IPS-18c (cell line): ENCODE results near the gene TRAF3.
"Not testable (repeated sequence)": the region's sequence is repeated elsewhere in the genome, so short reads cannot be mapped to it uniquely, and the experiment has no call there.

Experiments used
- H3K4me3 ChIP-seq: 2 replicates; pipeline ENCODE4 v1.7.0; 2013; ENCODE audit warnings: low read depth, mild to moderate bottlenecking, low read length, moderate library complexity; ENCODE audit not compliant: insufficient read depth
- H3K9me3 ChIP-seq: one replicate; pipeline ENCODE4 v1.6.1; 2013; ENCODE audit warnings: mild to moderate bottlenecking, low read length, moderate library complexity; ENCODE audit not compliant: control insufficient read depth, insufficient read depth

TRAF3 gene

GRCh38 chr14:102926840-102927239, 149.6 kb downstream of the TRAF3 start:
- H3K4me3 ChIP-seq, H3K9me3 ChIP-seq: not testable (repeated sequence)

DNA sequence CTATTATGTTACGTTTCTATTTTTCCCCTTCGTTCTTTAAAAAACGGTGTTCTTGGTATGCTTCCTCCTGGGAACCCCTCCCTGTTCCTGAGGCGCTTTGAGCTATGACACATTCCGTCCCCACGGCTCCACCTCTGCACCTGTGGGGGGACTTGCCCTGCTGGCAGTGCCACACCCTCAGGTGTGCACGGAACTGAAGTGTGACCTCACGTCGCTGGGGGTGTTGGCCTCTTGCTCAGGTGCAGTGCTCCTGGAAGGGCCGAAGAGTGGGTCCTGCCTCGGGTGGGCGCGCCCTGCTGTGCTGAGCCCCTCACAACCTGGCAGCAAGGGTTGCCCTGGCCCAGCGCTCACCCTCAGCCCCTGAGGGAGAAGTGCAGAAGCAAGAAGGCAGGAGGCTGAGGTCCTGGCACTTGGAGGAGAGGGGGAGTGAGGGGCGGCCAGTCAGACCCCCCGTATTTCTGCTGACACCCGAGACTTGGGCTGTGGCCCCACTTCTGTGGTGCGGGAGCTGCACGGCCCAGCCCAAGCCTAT, 150.2 kb downstream of the TRAF3 start:
- H3K4me3 ChIP-seq, result peak overlapping the region; percentile 75
- H3K9me3 ChIP-seq, result peaks cover 2% of the 10 kb centered on the region

GRCh38 chr14:102927878-102928411, 150.7 kb downstream of the TRAF3 start:
- peak overlapping the region; percentile 75 for H3K4me3 ChIP-seq

GRCh38 chr14:102928412-102929240, 151.4 kb downstream of the TRAF3 start:
- Histone ChIP-seq H3K4me3 (peak overlapping the region; percentile 75), H3K9me3 (peaks cover 2% of the 10 kb centered on the region)

More at GRCh38 chr14:102927878-102928411, 150.7 kb downstream of the TRAF3 start:
- H3K9me3 ChIP-seq, result peaks cover 2% of the 10 kb centered on the region

GRCh38 chr14:102929241-102930137, 152.2 kb downstream of the TRAF3 start:
- Histone ChIP-seq H3K9me3 (peaks cover 2% of the 10 kb centered on the region), H3K4me3 (peak overlapping the region; percentile 75)

- Histone ChIP-seq H3K9me3 (peaks cover 2% of the 10 kb centered on the region), H3K4me3 (peak overlapping the region; percentile 75; the same call in 1 of the 2 replicates)
Observed at GRCh38 chr14:102930138-102930752, 153.0 kb downstream of the TRAF3 start.

GRCh38 chr14:102930753-102931579, 153.7 kb downstream of the TRAF3 start:
- Histone ChIP-seq H3K4me3 (no peak overlapping the region; the same call in 1 of the 2 replicates), H3K9me3 (peaks cover 2% of the 10 kb centered on the region)

DNA sequence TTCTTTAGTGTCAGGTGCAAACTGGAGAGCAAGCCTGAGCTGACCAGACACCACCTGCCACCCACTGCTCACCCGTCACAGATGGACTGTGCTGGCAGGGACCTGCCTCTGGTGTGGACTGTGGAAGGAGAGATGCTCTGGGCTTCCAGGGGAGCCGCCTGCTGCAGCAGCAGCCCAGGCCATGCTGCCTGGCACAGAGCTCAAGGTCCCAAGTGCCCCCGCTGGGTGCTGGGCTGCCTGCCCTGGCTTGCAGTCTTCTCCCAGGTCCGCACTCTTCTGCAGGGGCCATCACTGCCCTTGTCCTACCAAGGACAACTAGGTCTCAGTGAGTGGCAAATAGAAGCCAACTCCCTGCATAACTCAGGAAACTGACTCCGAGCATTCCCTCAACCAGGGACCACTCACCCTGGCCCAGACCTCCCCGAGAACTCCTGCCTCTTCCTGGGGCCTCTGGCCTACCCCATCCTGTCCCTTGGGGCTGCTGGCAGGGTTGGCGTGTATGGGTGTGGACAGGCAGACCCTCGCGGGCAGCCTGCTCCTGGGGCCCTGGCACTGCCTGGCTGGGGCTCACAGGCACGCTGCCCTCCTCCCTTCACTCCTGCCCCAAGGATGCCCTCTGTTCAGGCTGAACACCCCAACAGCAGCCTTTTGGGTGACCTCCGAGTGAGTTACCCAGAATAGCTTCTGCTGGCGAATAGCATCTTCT, 154.5 kb downstream of the TRAF3 start:
- H3K9me3 ChIP-seq, result peaks cover 2% of the 10 kb centered on the region
- no peak overlapping the region for H3K4me3 ChIP-seq

- Histone ChIP-seq H3K9me3 (peaks cover 2% of the 10 kb centered on the region), H3K4me3 (no peak overlapping the region)
Observed at GRCh38 chr14:102932484-102933248, 155.4 kb downstream of the TRAF3 start.

DNA sequence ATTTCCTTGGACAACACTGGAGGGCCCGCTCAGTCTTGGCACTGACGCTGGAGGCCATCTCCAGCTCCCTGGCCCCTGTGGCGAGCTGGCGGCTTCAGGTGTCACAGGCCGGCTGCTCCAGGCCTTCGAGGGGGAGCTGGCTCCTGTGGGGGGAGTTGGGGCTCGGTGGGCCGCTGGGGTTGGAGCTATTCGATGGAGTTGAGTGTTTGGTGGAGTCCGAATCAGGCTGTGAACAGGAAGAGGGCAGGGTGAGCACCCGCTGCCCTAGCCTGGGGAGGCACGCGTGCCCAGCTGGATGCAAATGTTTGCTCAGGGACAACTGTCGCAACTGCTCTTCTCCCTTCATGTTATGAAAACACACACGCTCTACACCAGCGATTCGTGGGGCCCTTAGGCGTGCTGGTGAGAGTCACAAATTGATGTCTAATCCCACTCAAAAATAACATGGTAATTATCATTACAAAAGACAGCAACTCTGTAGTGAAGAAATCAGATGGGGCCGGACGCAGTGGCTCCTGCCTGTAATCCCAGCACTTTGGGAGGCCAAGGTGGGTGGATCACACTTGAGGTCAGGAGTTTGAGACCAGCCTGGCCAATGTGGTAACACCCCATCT, 156.5 kb downstream of the TRAF3 start:
- no peak overlapping the region for H3K4me3 ChIP-seq

DNA sequence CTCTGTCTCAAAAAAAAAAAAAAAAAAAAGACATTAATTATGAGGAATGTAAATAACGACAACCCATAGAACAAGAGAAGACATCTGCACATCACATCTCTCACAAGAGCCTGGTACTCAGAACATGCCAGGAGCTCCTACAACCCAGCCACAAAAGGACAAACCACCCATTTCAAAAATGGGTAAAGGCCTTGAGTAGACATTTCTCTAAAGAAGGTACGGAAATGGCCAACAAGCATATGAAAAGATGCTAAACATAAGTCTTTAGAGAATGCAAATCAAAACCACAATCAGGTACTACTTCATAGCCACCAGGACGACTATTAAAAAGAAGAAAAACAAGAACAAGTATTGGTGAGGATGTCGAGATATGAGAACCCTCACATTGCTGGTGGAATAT, 158.5 kb downstream of the TRAF3 start:
- no peaks in the 10 kb centered on the region for H3K9me3 ChIP-seq
- no peak overlapping the region for H3K4me3 ChIP-seq

More for the DNA sequence above, 156.5 kb downstream of the TRAF3 start:
- H3K9me3 ChIP-seq, result peaks cover 2% of the 10 kb centered on the region

DNA sequence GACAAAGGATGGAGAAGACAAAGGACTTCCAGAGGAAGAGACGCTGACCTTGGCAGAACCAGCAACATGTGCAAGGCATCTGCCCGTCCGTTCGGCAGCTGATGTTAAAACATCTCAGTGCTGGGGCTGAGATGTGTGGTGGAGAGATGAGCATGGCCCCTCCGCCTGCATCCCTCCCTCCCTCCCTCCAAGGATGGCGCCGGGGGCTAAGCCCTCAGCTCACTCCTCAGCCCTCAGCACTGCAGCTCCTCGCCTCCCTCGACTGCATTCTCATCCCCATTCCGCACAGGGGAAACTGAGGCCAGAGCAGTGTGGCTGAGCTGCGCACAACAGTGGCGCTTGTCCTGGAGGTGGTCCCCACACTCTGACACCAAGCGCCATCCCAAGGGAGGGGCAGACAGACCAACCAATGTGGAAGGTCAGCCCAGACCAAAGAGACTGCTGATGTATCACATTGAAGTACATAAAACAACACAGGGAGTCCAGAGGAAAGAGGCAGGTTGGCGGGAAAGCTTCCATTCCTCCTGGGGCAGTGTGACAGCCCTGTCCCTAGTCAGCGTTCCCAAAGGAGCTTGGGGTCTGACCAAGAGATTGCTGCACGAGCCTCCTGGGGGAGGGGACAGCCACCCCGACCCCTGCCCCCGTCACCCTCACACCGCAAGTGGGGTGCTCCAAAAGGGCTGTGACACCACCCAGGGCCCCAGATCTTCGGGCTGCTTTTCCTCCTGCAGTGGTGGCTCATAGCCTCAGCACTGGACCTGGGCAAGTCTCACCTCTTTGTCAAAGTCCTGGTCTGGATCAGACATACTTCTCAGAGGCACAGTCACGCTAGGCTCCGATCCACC, 160.3 kb downstream of the TRAF3 start:
- Histone ChIP-seq H3K9me3 (no peaks in the 10 kb centered on the region), H3K4me3 (no peak overlapping the region)

DNA sequence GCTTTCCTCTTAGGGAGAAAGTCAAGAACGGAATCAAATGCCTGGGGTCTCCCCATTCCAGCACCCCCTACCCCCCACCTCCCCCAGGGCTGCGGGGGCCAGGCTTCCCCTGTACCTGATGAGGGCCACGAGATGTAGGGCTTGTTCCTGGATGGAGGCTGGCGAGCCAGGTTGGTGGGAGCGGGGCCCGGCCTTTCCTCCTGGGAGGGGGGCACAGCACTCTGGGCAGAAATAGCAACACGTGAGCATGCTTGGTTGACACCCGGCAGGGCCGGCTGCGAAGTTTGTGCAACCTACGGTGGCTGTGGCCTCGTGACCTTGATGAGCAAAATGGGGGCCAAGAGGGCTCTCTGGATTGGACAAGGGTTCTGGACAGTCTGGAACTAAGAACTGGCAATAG, 160.9 kb downstream of the TRAF3 start:
- no peak overlapping the region for H3K4me3 ChIP-seq
- no peaks in the 10 kb centered on the region for H3K9me3 ChIP-seq

DNA sequence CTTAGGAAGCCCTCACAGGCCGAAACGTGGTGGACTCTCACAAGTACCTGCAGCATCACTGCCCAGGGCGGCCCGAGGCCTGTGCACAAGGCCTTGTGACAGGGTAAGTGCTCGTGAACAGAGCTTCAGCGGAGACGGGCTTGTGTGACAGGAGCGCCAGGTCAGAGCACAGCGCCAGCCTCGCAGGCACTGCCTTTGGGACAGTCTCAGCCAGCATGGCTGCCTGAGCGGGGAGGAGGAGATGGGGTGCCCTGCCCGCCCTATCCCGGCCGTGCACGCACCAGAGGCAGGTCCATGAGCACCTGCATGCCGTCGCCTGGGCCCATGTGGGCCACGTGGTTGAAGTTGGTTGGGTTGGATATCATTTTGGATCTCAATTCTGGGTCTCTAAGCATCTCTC, 162.1 kb downstream of the TRAF3 start:
- Histone ChIP-seq H3K9me3 (no peaks in the 10 kb centered on the region), H3K4me3 (no peak overlapping the region)
